Gastrocnemius medialis (tissue), 4 donors: ENCODE measurements around the gene NXN.

ENCODE experiments used
- CTCF ChIP-seq, 5 experiments: fragments of 450-650 bp in 3 of 5; fragments of 200-600 bp in 2 of 5; sonication (generic) in 2 of 5; IDR thresholded peaks in 4 of 5; conservative IDR thresholded peaks in 1 of 5; 1 replicate in 4 of 5; 2 replicates in 1 of 5; pipeline ENCODE4 v1.5.1; 2016 to 2019; ENCODE audit warnings: antibody characterized with exemption in 5 of 5, mild to moderate bottlenecking in 3 of 5, moderate library complexity in 3 of 5
- POLR2A ChIP-seq, 2 donors: fragments of 450-650 bp; IDR thresholded peaks; one replicate each; pipeline ENCODE4 v1.6.1; 2017; ENCODE audit warnings: antibody characterized with exemption in 2 of 2, mild to moderate bottlenecking in 2 of 2, moderate library complexity in 2 of 2

- no peak for TF ChIP-seq POLR2A (IDR thresholded peaks at IDR 0.05)
- TF ChIP-seq CTCF (IDR thresholded peaks at IDR 0.05 in 4 of 5, conservative IDR thresholded peaks at IDR 0.05 in 1 of 5): no peak
Measured at GRCh38 chr17:965311-965989, 14.1 kb downstream of the NXN start.
